SK-N-SH (cell line): ENCODE results near the gene CERS6. TPM values are rescaled to one million over a fixed set of nuclear protein-coding genes. Genes with fewer than 3 reads are reported as not detected.

Source experiments
- CTCF ChIA-PET: fragments of 300-600, 350-600 bp; formaldehyde crosslinking; extraction: SDS; loops from one replicate; lab custom pipeline; 2021; lab: Yijun Ruan, JAX
- POLR2A ChIA-PET: fragments of 350-600 bp; sonication (Branson Sonifier 250); formaldehyde crosslinking; extraction: SDS; loops from one replicate; lab custom pipeline; 2020; ENCODE audit warnings: antibody characterized with exemption, inconsistent platforms; lab: Yijun Ruan, JAX
- DNase-seq: peaks from one replicate; pipeline ENCODE4 v3.0.0; 2012
- H2AFZ ChIP-seq: fragments of 200-600 bp; sonication (generic); 2 replicates; pipeline ENCODE4 v1.8.1; 2016; ENCODE audit warnings: antibody characterized with exemption, mild to moderate bottlenecking, low read depth
- H3F3A ChIP-seq: fragments of 200-600 bp; sonication (generic); replicated peaks from 2 replicates; pipeline ENCODE3; 2016; ENCODE audit warnings: antibody characterized with exemption, mild to moderate bottlenecking; ENCODE audit not compliant: insufficient read depth
- H3K27ac ChIP-seq, 2 experiments: fragments of 200-500 bp in 1 of 2; fragments of 200-600 bp in 1 of 2; sonication (Bioruptor generic) in 1 of 2; sonication (generic), shearing (Covaris generic) in 1 of 2; 2 replicates each; pipeline versions ENCODE4 v1.5.1 to v1.6.1; 2014 to 2016; ENCODE audit warnings: low read depth in 2 of 2, inconsistent platforms in 1 of 2, low read length in 1 of 2, mild to moderate bottlenecking in 1 of 2, mixed read lengths in 1 of 2
- H3K27me3 ChIP-seq: fragments of 200-600 bp; sonication (generic), shearing (Covaris generic); 2 replicates; pipeline ENCODE4 v1.6.1; 2016; ENCODE audit warnings: mixed run types; ENCODE audit not compliant: insufficient read depth
- H3K36me3 ChIP-seq, 2 experiments: fragments of 200-500 bp in 1 of 2; fragments of 200-600 bp in 1 of 2; sonication (Bioruptor generic) in 1 of 2; sonication (generic) in 1 of 2; replicated peaks in 1 of 2; 2 replicates each; pipeline versions ENCODE3 to v1.5.1; 2014 to 2016; ENCODE audit warnings: low read length in 1 of 2, mild to moderate bottlenecking in 1 of 2; ENCODE audit not compliant: insufficient read depth in 2 of 2, control insufficient read depth in 1 of 2
- H3K4me1 ChIP-seq, 2 experiments: fragments of 200-500 bp in 1 of 2; fragments of 200-600 bp in 1 of 2; sonication (Bioruptor generic) in 1 of 2; sonication (generic), shearing (Covaris generic) in 1 of 2; 2 replicates each; pipeline versions ENCODE4 v1.5.1 to v1.6.1; 2014 to 2016; ENCODE audit warnings: low read depth in 1 of 2, low read length in 1 of 2, mixed run types in 1 of 2; ENCODE audit not compliant: insufficient read depth in 2 of 2, control insufficient read depth in 1 of 2
- H3K4me2 ChIP-seq: fragments of 200-600 bp; sonication (generic), shearing (Covaris generic); 2 replicates; pipeline ENCODE4 v1.6.1; 2017; ENCODE audit warnings: mixed run types
- H3K4me3 ChIP-seq, 2 experiments: fragments of 200-500 bp in 1 of 2; fragments of 200-600 bp in 1 of 2; sonication (Bioruptor generic) in 1 of 2; sonication (generic), shearing (Covaris generic) in 1 of 2; 2 replicates each; pipeline versions ENCODE4 v1.5.1 to v1.8.1; 2014 to 2016; ENCODE audit warnings: low read depth in 2 of 2, inconsistent platforms in 1 of 2, low read length in 1 of 2, mild to moderate bottlenecking in 1 of 2, mixed read lengths in 1 of 2, moderate library complexity in 1 of 2
- H3K79me2 ChIP-seq: fragments of 200-600 bp; sonication (generic); 2 replicates; pipeline ENCODE4 v1.8.1; 2017; ENCODE audit warnings: mild to moderate bottlenecking; ENCODE audit not compliant: insufficient read depth
- H3K9ac ChIP-seq: fragments of 200-600 bp; sonication (generic); 2 replicates; pipeline ENCODE4 v1.6.1; 2017; ENCODE audit warnings: mixed run types
- H3K9me2 ChIP-seq: fragments of 200-600 bp; sonication (generic); 2 replicates; pipeline ENCODE4 v1.6.1; 2017; ENCODE audit warnings: mixed run types
- H3K9me3 ChIP-seq: fragments of 200-600 bp; sonication (generic); 2 replicates; pipeline ENCODE4 v1.6.1; 2017; ENCODE audit warnings: mixed run types, mild to moderate bottlenecking, moderate library complexity
- H4K20me1 ChIP-seq: fragments of 200-600 bp; sonication (generic); 2 replicates; pipeline ENCODE4 v1.6.1; 2017; ENCODE audit warnings: mild to moderate bottlenecking, mixed run types; ENCODE audit not compliant: insufficient read depth
- CTCF ChIP-seq: fragments of 200-600 bp; sonication (generic); IDR thresholded peaks from 2 replicates; pipeline ENCODE4 v1.6.1; 2017; ENCODE audit warnings: antibody characterized with exemption, mild to moderate bottlenecking, moderate library complexity
- ELF1 ChIP-seq: IDR thresholded peaks from 2 replicates; pipeline ENCODE4 v1.4.0; 2012
- GABPA ChIP-seq: IDR thresholded peaks from 2 replicates; pipeline ENCODE4 v1.4.0; 2012; ENCODE audit warnings: low read depth, mild to moderate bottlenecking
- GATA2 ChIP-seq: sonication (generic); formaldehyde crosslinking; IDR thresholded peaks from 2 replicates; pipeline ENCODE4 v1.5.0; 2020; ENCODE audit warnings: mild to moderate bottlenecking, missing genetic modification reagents
- IRF3 ChIP-seq: fragments of 150-350 bp; IDR thresholded peaks from 2 replicates; pipeline ENCODE4 v1.6.1; 2016; ENCODE audit warnings: mild to moderate bottlenecking, low read depth, low read length
- MEF2A ChIP-seq: IDR thresholded peaks from 2 replicates; pipeline ENCODE4 v1.4.0; 2012; ENCODE audit warnings: low read depth, borderline replicate concordance
- PBX3 ChIP-seq: IDR thresholded peaks from 2 replicates; pipeline ENCODE4; 2012
- POLR2AphosphoS5 ChIP-seq: IDR thresholded peaks from 2 replicates; pipeline ENCODE4 v1.6.1; 2012; ENCODE audit warnings: low read depth, low read length
- RFX5 ChIP-seq: IDR thresholded peaks from 2 replicates; pipeline ENCODE4 v1.6.1; 2012; ENCODE audit warnings: mild to moderate bottlenecking, improper control_type of control experiment, low read length
- TAF1 ChIP-seq: IDR thresholded peaks from 2 replicates; pipeline ENCODE4 v1.6.1; 2012; ENCODE audit warnings: low read depth, mild to moderate bottlenecking, low read length, moderate library complexity, borderline replicate concordance
- WGBS: methylation state at CpG from one replicate; pipeline ENCODE4 v1.1.6; 2017; ENCODE audit warnings: low lambda C conversion rate; 5-methylcytosine and 5-hydroxymethylcytosine counted together
- polyA plus RNA-seq, 3 experiments: library from polyadenylated mRNA; depleted of rRNA; stranded (reverse); fragments of >200 nt; gene quantifications; 2 replicates each; pipeline ENCODE4 v1.2.3, GENCODE V29; 2012

The CERS6 gene
- polyA plus RNA-seq, 1 of the 3 experiments (the other 2 are of a cell fraction): 1.8 TPM

- WGBS: 86% methylated on average over 2 of the region's 2 CpGs
- no peaks in the 10 kb centered on the region for H3K4me1 ChIP-seq
- no peaks in the 10 kb centered on the region for H3K36me3 ChIP-seq
- CTCF ChIA-PET: no interaction called here
- H3K9me3 ChIP-seq: no peaks in the 10 kb centered on the region
- H3F3A ChIP-seq: no peaks in the 10 kb centered on the region
- POLR2A ChIA-PET: no interaction called here
- no peak overlapping the region for H3K9ac ChIP-seq
- DNase-seq: no peak
- TF ChIP-seq POLR2AphosphoS5 (no peak), ELF1 (no peak)
- TF ChIP-seq, all 33 proteins: peak for 0
- Histone ChIP-seq H3K27ac (no peak overlapping the region), H3K27me3 (no peaks in the 10 kb centered on the region), H2AFZ (no peak overlapping the region), H3K9me2 (no peaks in the 10 kb centered on the region), H3K79me2 (no peaks in the 10 kb centered on the region), H3K4me3 (no peak overlapping the region), H3K4me2 (no peak overlapping the region), H4K20me1 (no peaks in the 10 kb centered on the region)
Measured at GRCh38 chr2:168781191-168781817, 325.2 kb downstream of the CERS6 start.

- no peak overlapping the region for H3K4me3 ChIP-seq
- no peaks in the 10 kb centered on the region for H3K9me3 ChIP-seq
- no peaks in the 10 kb centered on the region for H4K20me1 ChIP-seq
- H3K9ac ChIP-seq: no peak overlapping the region
- WGBS: 80% methylated on average over 4 of the region's 4 CpGs
- H2AFZ ChIP-seq: no peak overlapping the region
- ChIA-PET CTCF (no interaction called here), POLR2A (no interaction called here)
- no peak overlapping the region for H3K27ac ChIP-seq
- no peak overlapping the region for H3K4me2 ChIP-seq
- H3K27me3 ChIP-seq: no peaks in the 10 kb centered on the region
- no peak for DNase-seq
- no peaks in the 10 kb centered on the region for H3K4me1 ChIP-seq
- H3K9me2 ChIP-seq: no peaks in the 10 kb centered on the region
- H3K36me3 ChIP-seq: no peaks in the 10 kb centered on the region
- H3K79me2 ChIP-seq: no peaks in the 10 kb centered on the region
- no peaks in the 10 kb centered on the region for H3F3A ChIP-seq
- TF ChIP-seq GABPA (no peak), PBX3 (no peak), GATA2 (no peak), CTCF (no peak), TAF1 (no peak), IRF3 (no peak), RFX5 (no peak), MEF2A (no peak)
Measured at GRCh38 chr2:168782271-168782670, 326.2 kb downstream of the CERS6 start.
